GM18520 (cell line): ENCODE data around the gene MACROD2.
A peak's percentile ranks its signal among the peaks of the same experiment; 100 is the strongest.

Experiments
- ATAC-seq: cut with Tn5 transposase; IDR thresholded peaks from one replicate; pipeline ENCODE4 v1.9.1; 2021; ENCODE audit not compliant: unreplicated experiment

Gene MACROD2

GRCh38 chr20:15895560-15896084 is 1900.3 kb downstream of the MACROD2 start:
- ATAC-seq, result peak; percentile 90

- no peak for ATAC-seq
Observed at GRCh38 chr20:15899967-15900366, 1904.7 kb downstream of the MACROD2 start.

- ATAC-seq, result no peak
Observed at GRCh38 chr20:15900443-15900842, 1905.1 kb downstream of the MACROD2 start.

- no peak for ATAC-seq
Observed at GRCh38 chr20:15902493-15902892, 1907.2 kb downstream of the MACROD2 start.

GRCh38 chr20:15905661-15906060 is 1910.3 kb downstream of the MACROD2 start:
- no peak for ATAC-seq

- no peak for ATAC-seq
Observed at GRCh38 chr20:15909995-15910394, 1914.7 kb downstream of the MACROD2 start.

GRCh38 chr20:15911581-15911980 is 1916.3 kb downstream of the MACROD2 start:
- ATAC-seq, result no peak

- no peak for ATAC-seq
Observed at GRCh38 chr20:15913391-15914025, 1918.2 kb downstream of the MACROD2 start.

- ATAC-seq, result no peak
Observed at GRCh38 chr20:15916623-15917022, 1921.3 kb downstream of the MACROD2 start.

GRCh38 chr20:15917283-15917682 is 1922.0 kb downstream of the MACROD2 start:
- no peak for ATAC-seq

GRCh38 chr20:15918631-15919030 is 1923.3 kb downstream of the MACROD2 start:
- no peak for ATAC-seq

DNA sequence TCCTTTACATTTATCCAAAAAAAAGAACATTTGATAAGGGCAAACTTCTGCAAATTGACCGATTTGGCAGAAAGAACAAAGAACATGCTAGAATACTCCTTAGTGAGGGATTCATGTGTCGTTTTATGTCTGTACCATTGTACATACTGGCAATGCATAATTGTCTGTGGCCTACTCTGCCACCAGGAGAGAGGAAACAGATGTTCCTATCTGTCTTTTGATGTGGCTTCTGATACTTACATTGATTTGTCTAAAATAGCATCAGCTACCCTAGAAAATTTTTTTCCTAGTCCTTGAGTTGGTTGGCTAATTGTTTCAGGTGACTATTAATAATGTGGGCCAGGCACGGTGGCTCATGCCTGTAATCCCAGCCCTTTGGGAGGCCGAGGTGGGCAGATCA is 1923.8 kb downstream of the MACROD2 start:
- ATAC-seq, result no peak

DNA sequence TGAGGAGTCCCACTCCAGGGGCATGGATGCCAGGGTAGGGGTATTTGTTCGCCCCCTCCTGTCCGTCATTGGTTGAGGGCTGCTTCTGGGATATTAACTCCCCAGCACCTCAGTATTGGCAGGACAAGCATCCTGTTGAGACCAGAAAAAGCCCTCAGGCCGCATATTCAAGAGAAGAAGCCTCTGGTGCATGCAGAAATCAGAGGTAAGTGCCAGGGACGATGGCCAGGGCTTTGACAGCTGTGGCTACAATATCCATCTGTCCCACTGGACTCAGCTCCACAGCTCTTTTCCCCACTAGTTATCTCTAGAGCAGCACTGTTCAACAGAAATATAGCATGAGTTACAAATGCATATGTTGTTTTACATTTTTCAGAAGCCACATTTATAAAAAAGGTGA is 1926.6 kb downstream of the MACROD2 start:
- ATAC-seq, result no peak

DNA sequence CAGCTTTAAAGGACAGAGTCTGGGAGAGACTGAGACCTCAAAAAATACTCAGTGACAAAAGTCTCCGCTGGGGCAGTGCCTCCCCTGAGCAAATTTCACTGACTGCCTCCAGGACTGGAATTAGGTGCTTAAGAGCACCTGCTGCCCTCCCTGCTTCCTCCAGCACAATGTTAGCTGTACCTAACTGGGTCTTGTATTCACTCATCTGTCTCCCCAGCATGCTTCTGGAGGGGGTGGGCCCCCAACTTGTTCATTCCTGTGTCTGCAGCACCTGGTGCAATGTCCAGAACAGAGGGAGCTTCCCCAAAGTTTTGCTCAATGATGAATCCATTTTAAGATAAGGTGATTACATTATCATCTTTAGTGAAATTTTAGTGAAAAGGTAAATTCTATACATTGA is 1927.2 kb downstream of the MACROD2 start:
- no peak for ATAC-seq

GRCh38 chr20:15923030-15923776 is 1927.9 kb downstream of the MACROD2 start:
- no peak for ATAC-seq

DNA sequence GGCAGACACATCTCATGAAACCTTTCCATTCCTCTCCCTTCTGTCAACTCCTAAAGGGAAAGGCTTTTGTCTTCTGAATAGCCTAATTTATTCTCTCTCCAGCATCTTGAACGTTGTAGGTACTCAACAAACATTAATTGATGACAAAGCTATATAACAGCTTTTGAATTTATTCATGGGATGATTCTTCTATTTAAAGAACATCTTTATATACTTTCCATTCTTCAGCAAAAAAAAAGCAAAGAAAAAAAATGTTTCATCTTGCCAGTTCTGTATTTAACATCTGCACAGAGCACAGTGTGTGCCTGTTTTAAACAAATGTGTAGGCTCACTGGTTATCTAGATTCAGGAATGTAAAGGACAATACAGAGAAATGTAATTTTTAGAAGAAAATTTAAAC is 1929.2 kb downstream of the MACROD2 start:
- ATAC-seq, result no peak

GRCh38 chr20:15925376-15925775 is 1930.1 kb downstream of the MACROD2 start:
- ATAC-seq, result no peak

DNA sequence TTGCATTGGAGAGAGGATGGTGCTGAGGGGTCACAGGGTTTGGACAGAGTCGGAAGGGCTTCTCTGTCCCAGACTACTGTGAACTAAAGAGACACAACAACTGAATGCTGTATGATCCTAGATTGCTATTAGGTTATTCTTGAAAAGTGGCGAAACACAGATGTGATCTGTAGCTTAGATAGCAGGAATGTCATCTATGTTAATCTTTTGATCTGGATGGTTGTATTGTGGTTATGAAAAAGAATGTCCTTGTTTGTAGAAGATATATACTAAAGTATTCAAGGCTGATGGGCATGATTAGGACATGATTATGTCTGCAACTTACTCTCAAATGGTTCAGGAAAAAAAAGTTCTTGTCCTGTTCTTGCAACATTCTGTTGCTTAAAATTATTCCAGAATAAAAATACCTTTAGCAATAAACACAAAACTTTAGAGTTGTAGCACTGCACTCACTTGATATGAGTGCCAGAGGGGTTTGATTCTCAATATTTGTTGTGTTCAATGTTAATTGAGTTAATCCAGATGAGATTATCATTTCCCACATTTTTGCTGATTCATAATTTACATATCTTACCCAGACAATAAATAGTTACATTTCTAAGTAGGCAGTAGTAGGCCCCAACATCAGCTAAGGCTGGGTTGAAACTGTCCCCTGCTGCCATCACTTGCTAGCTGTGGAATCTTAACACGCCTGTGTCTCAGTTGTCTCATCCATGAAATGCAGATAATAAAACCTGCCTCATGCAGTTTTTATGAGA is 1932.8 kb downstream of the MACROD2 start:
- no peak for ATAC-seq

GRCh38 chr20:15928946-15929345 is 1933.6 kb downstream of the MACROD2 start:
- ATAC-seq, result no peak

DNA sequence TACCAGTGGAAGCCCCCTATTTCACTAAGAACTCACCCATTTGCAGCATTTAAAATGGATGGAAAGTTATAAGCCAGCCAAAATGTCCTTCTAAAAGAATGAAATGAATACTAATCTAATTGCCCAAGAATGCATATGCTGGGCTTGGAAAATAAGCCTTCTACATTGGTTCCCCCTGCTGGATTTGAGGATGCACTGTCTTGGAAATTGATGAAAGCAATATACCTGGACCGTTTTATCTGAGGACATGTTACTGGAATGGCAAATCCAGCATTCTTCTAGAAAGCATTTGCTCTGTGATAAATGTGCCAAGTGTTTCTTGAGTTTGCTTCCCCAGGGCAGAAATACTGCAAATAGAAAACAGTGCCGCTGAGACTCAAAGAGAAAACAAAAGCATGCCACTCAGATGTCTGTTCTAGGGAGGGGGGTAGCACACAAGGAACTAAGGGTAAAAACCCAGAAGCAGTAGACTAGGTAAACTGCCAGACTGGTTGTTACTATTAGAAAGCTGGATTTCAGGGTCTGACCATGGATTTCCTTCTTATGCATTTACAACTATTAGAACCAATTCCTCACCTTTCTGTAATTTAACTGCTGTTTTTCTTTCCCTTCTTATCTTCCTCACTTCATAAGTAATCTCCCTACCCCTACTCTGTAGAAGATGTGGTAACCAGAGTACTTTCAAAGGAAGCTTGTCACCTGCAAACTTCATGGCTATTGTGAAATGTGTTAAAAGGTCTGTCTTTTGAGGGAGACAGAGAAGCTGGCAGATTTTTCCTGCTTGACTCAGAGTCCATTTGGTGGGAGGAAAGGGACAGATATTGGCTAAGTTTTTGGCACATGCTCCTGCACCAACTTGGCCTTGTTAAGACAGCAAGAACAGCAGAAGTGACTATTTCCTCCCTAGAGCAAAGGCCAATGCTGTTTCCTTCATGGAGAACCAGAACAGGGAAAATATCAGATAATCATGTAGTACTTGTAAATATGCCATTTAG is 1935.3 kb downstream of the MACROD2 start:
- ATAC-seq, result no peak

DNA sequence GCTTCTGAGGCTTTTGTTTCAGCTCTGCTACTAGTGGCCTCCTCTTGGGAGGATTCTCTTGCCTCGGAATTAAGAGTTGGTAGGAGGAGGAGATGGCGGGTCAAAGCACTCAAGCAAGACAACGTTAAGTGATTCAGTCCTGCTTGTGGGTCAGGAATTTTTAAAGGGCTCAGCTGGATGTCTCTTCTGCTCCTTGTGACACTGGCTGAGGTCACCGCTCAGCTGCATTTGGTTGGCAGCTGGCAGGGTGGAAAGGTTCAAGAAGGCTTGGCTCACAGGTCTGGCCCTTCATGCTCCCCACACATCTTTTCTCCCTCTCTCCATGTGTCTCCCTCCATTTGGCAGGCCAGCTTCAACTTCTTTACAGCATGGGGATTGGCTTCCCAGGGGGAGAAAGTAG is 1936.6 kb downstream of the MACROD2 start:
- no peak for ATAC-seq
